GM15510 (cell line): ENCODE measurements around the gene PHACTR2.

ENCODE experiments used
- POLR2A ChIP-seq: IDR thresholded peaks from 3 replicates; pipeline ENCODE4 v1.6.1; 2011; ENCODE audit warnings: borderline replicate concordance; ENCODE audit not compliant: insufficient read length; ENCODE audit errors: extremely low read depth

Gene PHACTR2

DNA sequence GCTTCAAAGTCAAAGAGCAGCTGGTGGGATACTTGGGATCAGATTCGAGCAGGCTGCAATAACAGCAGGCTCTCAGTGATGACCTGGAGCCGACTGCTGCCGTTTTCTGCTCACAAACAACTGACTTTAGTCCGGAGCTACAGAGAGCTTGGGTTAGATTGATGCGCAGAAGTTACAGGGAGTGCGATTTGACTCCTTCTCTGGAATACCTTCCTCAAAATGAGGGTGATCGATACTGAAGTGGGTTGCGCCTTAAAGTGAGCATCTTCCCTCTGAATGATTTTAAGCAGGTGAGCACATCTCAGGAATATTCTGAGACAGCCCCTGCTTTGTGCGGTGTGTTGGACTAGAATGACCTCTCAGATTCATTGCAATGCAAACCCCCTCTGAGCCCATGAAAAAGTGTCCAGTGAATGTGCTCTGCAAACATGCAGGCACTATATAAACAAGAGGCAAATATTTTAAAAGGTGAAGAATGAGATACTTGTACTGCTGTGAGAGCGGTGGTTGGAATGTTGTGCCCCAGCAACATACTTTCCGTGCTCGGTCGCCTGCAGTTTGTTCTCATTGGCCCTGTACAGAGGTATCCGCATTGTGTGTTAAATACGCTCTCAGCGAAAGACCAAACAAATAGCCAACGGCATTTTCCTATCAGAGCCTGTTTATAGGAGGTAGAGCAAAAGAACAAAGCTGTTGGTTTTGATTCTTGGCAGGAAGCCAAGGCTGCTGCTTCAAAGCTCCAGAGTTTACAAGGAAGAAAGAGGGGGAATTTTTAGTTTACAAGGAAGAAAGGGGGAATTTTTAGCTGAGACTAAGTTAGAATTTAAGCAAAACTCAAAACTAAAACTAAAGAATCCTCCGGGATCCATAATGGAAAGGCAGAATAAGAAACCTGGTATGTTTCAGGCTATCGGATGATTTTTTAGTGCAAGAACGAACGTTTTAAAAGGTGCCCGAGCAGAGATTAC, 67.7 kb downstream of the PHACTR2 start:
- TF ChIP-seq POLR2A, result no peak

DNA sequence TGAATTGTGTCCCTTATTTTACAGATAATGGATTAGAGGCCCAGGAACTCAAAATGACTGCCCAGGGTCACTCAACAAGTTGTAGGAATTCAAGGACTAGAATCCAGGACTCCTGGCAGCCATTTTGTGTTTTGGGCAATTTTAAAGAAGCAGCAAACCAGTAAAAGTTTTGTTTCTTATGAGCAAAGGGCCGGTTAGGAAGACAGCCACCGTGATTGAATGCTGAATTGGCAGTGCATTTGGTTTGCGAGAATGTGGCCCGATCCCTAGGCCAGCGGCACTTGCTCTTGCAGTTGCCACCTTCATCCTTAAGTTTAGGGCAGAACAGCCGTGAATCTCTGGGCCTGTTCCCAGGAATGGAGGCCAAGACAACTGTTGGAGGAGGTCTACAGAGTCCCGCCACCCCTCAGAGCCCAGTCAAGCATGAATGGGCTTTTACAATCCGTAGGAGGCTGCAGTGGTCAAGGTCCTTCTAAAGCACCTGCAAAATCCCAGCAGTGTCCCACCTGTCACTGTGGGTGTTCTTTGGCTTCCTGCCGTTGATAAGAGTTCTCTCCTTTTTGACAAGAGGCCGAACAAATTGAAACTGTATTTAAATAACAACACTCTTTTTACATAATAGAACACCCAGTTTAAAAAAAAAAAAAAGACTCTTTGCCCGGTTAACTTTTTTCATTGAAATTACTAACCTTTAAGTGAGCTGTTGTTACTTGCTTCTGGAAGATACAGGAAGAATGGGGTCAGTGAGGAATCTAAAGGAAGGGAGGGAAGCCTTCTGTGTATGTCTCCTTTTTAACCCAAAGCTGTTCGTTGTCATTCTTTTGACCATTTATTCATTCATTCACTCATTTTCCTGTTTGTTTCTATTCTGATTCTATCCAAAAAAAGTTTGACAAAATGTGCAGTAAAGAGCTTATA, 68.7 kb downstream of the PHACTR2 start:
- no peak for TF ChIP-seq POLR2A

DNA sequence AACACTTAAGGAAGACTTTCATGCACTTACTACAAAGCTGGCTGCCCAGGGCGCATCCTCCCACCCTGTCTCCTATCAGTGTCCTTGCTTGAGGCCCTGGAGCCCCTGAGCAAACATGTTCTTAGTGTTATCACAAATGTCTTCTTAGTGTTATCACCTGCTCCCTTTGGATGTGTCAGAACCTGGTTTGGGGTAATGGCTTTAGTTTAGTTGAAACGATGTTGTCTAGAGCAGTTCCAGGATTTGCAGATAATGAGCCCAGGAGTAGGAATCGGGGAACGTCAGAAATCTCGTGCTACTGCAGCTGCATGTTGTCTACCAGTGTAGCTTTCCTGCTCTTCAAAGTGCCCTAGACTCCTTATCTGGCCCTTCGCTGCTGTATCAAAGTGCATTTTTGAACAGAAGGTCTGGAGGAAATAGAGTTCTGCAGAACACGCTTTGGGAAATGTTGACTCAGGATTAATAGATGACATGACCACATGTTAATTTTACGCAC, 69.6 kb downstream of the PHACTR2 start:
- no peak for TF ChIP-seq POLR2A

DNA sequence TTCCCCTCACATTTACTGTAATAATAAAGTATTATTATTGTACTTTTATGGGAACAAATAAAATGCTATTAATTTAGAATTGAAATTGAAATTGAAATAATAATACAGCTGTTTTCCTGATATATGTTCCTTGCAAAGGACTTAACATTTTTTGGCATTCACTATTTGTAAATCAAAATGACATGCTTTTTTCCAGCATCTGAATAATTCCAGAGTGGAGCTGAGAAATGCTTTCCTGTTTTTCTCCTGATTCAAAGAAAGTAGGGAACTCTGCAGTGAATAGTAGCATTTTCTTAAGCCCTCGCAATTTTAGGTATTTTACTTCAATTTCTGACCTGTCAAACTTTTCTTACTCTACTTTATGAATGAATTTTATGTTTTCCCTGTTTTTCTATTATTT, 72.1 kb downstream of the PHACTR2 start:
- TF ChIP-seq POLR2A, result no peak

DNA sequence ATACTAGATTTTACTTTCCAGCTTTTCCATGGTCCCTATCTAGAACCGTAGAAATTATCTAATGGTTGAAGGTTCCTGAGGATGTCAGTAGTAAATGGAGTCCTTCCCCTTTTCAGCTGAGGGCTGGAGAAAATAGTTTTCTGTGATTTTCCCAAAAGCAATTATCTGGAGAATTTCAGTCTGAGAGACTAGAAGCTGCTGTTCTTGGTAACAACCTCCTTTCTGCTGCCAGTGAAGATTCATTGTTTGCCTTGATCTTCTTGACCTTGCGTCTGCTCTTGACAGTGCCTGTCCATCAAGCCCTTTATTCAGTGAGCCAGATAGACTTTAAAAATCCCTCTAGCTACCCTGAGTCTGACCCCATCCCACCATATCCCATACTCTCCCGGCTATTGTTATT, 73.1 kb downstream of the PHACTR2 start:
- no peak for TF ChIP-seq POLR2A

DNA sequence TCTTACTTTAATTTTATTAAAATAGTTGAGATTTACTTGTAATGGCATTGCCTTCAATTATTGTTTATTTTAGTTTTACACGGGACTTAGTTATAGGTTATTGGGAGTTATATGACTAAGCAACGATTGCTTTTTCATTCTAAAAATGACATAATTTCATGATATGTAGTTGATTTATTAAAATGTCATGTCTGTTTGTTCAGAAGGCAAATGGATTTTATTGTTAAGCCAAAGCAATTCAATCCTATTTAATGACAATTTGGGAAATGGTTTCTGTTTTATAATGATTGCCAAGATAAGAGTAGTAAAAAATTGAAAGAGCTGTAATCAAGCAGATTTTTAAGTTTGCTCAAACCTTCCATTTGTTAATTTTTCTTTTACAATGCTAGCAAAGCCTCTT, 74.7 kb downstream of the PHACTR2 start:
- no peak for TF ChIP-seq POLR2A

DNA sequence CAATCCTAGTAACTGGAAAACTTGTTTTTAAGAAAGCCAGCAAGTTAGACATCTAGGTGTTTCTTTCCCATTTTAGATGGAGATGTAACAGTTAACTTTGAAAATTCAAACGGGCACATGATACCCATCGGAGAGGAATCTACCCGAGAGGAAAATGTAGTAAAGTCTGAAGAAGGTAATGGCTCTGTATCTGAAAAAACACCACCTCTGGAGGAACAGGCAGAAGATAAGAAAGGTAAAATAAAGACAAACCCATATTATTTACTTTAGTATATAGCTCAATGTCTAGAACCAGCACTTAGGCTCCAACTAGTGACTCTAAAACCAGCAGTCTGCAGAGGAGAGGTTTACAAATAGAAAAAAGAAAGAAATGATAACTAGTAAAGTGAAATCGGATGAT, 75.9 kb downstream of the PHACTR2 start:
- no peak for TF ChIP-seq POLR2A

DNA sequence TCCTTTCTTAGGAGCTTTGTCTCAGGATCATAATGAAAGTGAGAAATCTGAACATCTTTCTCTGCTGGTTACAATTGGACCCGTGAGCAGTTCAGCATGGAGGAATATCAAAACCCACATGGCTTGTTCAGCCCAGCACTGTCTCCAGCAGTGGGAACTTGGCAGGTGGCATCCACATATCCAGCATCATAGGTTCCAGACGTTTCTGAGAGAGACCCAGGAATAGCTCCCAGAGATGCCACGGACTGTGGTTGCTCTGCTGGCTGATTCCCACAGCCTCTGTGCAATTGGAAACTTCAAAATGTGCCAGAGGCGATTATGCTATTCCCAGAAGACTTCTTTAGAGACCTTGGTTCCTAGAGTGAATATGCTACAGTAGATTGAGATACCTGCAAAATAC, 76.4 kb downstream of the PHACTR2 start:
- TF ChIP-seq POLR2A, result no peak

DNA sequence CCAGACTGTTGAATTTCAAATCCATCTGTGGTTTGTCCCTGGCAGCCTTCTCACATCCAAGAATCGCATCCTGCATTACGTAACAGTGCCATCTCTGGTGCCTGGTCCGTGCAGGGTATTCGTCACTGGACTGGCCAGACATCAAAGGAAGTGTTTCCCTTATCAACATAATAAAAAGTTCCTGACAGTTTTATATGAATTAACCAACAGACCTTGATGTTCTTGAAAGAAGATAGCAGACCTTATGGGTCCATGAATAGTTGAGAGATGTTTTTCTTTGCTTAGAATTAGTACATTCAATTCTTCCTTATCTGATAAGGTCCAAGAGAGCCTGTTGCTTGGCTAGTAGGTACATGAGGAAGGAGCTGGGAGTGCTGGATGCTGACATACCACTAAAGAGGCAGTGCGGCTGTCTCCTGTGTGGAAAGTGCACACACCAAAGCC, 77.6 kb downstream of the PHACTR2 start:
- TF ChIP-seq POLR2A, result no peak

DNA sequence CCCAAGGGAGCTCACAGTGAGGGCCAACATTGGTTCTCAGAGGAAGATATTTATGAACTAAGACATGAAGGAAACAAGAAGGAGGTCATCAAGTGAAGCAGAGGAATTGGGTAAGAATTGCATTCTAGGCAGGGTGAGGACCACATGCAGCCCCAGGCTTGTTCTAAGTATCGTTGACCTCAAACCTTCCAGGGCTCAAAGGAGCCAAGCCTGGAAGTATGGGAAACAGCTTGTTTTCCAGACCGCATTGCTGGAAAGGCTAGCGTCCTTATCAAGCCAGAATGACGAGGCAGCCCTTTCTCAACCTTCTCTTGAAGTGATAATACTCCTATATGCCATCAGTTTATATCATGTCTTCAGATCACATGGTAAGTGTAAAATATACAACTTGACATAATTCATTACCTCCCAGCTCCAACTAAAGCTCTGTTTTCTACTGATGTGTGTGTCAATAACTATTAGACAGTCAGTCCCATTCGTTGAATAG, 79.6 kb downstream of the PHACTR2 start:
- TF ChIP-seq POLR2A, result no peak

DNA sequence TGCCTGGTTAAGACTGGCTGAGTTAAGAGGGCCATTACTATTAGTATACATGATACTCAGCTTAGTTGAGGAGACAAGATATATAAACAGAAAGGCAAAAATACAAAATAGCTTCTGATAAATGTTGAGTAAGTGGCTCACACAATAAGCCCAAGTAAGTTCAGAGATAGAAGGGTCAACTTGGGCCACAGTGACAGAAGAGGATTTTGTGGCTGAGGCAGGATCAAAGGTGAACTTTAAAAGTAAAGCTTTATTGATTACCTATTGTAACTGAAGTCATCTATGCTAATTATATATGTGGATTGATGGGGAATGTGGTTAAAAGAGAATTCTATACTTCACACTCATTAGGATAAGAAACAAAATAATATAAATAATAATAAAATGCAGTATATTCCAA, 80.8 kb downstream of the PHACTR2 start:
- no peak for TF ChIP-seq POLR2A

DNA sequence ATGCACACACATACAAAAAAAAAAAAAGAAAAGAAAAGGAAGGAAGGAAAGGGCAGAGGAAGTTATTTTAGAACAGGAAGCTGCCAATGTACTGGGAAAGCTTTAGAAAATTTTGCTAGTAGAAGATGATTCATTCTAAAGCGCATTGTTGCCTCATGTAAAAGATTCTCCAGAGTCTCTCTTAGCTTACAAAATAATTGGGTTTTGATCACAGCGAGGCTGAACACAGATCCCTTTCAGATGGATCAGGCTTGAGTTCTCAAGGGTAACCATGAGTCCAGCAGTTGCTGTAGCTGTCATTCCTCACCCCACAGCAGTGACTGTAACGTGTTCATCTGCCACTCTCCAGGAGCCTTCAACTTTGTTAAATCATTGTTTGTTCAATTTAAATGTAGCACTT, 81.9 kb downstream of the PHACTR2 start:
- no peak for TF ChIP-seq POLR2A

DNA sequence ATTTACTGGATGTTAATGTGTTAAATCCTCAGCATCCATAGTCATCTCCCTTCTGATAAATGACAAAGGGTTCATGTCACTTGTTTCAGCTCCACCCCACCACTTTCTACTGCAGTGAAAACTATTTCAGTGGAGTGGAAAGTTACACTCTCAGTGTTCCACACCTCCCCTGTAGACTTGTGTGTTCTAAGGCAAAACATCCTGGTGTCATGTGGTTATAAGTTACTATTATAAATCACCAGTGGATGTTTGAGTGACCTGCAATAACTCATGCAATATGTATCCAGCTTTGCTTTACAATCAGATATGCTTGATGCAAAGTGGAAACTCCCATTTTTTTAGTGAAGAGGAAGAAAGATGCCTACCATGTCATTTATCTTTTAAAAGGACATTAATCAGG, 83.3 kb downstream of the PHACTR2 start:
- no peak for TF ChIP-seq POLR2A

DNA sequence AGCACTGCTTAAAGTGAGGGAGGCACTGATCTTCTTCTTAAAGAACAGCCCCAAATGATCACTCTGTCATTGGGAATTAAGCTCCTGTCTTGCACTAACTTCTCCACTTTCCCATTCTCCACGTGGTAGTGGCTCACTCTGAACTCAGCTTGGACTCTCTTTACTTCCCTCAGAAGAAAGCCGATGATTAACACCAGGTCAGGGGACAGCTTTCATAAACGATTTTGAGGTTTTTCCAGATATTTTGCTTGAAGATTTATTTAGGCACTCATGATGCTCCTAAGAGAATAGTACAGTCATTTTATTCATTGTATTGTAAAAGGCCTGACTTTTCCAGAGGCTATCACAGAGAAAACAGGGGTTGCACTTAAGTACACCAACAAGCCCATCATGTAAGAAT, 84.4 kb downstream of the PHACTR2 start:
- TF ChIP-seq POLR2A, result no peak
